SK-N-SH treated with all-trans-retinoic acid at 6 μM for 48 hours (cell line): ENCODE measurements around the gene MED6.

ENCODE experiments used
- ARNTL ChIP-seq: fragments of 450-650 bp; formaldehyde crosslinking; IDR thresholded peaks from 2 replicates; pipeline ENCODE4 v1.5.0; 2020; ENCODE audit warnings: low read depth, mild to moderate bottlenecking, moderate library complexity, borderline replicate concordance
- RARB ChIP-seq: fragments of 250-450 bp; sonication (Bioruptor Pico); IDR thresholded peaks from 2 replicates; pipeline ENCODE4 v1.8.0; 2021; ENCODE audit warnings: mild to moderate bottlenecking, moderate library complexity
- ZFP30 ChIP-seq: fragments of 450-650 bp; formaldehyde crosslinking; IDR thresholded peaks from 2 replicates; pipeline ENCODE4 v1.5.0; 2022; ENCODE audit warnings: mild to moderate bottlenecking, moderate library complexity

GRCh38 chr14:70555890-70556289 is 44.6 kb downstream of the MED6 start:
- TF ChIP-seq ARNTL (CRISPR knock-in tag) (no peak), RARB (CRISPR knock-in tag) (no peak), ZFP30 (CRISPR knock-in tag) (no peak)
